GM19452 (cell line): Measurements from ENCODE around the gene ATXN10.
"Not testable (repeated sequence)": the region's sequence is repeated elsewhere in the genome, so short reads cannot be mapped to it uniquely, and the experiment has no call there.

Experiments used
- ATAC-seq: cut with Tn5 transposase; IDR thresholded peaks from one replicate; pipeline ENCODE4 v1.9.1; 2021; ENCODE audit not compliant: unreplicated experiment

The ATXN10 gene

GRCh38 chr22:45640941-45641621, 30.6 kb upstream of the ATXN10 start:
- no peak for ATAC-seq

- ATAC-seq: no peak
Observed at GRCh38 chr22:45642986-45643385, 28.6 kb upstream of the ATXN10 start.

- no peak for ATAC-seq
Observed at GRCh38 chr22:45644714-45645113, 26.9 kb upstream of the ATXN10 start.

- ATAC-seq: no peak
Observed at GRCh38 chr22:45645150-45645525, 26.5 kb upstream of the ATXN10 start.

GRCh38 chr22:45645526-45646414, 25.9 kb upstream of the ATXN10 start:
- no peak for ATAC-seq

GRCh38 chr22:45647532-45648225, 24.0 kb upstream of the ATXN10 start:
- ATAC-seq: no peak

GRCh38 chr22:45648301-45649117, 23.1 kb upstream of the ATXN10 start:
- ATAC-seq: no peak

GRCh38 chr22:45649809-45650208, 21.8 kb upstream of the ATXN10 start:
- no peak for ATAC-seq

GRCh38 chr22:45650721-45651120, 20.9 kb upstream of the ATXN10 start:
- ATAC-seq: no peak

- ATAC-seq: no peak
Observed at GRCh38 chr22:45651931-45652528, 19.6 kb upstream of the ATXN10 start.

GRCh38 chr22:45656577-45656976, 15.1 kb upstream of the ATXN10 start:
- no peak for ATAC-seq

- ATAC-seq: no peak
Observed at GRCh38 chr22:45657701-45658100, 13.9 kb upstream of the ATXN10 start.

- ATAC-seq: no peak
Observed at GRCh38 chr22:45664136-45664646, 7.4 kb upstream of the ATXN10 start.

- ATAC-seq: no peak
Observed at GRCh38 chr22:45667486-45667885, 4.1 kb upstream of the ATXN10 start.

GRCh38 chr22:45670363-45670762, 1.3 kb upstream of the ATXN10 start:
- not testable (repeated sequence) for ATAC-seq

GRCh38 chr22:45670981-45671782, 452 bp upstream of the ATXN10 start:
- ATAC-seq: no peak

GRCh38 chr22:45672564-45673481, 1.2 kb downstream of the ATXN10 start:
- ATAC-seq: no peak

GRCh38 chr22:45673482-45674175, 2.0 kb downstream of the ATXN10 start:
- ATAC-seq: no peak
